ENCODE measurements around the gene ENTREP3.
A peak's percentile ranks its signal among the peaks of the same experiment; 100 is the strongest.
"Not testable (repeated sequence)": the region's sequence is repeated elsewhere in the genome, so short reads cannot be mapped to it uniquely, and the experiment has no call there.

The ENTREP3 gene

DNA sequence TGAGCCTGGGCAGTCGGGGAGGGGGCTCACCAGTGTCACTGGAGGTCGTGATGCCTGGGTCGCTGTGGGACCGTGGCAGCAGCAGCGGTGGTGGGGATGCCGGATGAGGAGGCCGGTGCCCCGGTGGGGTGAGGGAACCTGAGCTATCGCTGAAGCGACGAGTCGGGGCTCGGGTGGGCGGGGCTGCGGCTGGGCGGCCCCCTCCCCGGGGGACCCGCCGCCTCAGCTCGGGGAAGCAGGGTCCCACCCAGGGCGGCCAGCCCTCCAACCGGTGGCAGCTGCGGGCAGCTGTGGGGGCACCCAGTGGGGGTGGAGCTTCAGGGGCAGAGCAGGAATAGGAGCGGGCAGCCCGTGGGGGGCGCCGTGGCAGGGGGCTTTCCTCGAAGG, 5.0 kb downstream of the ENTREP3 start:
- no peak for TF ChIP-seq ZNF274 (IDR thresholded peaks at IDR 0.05; ENCODE audit: low read depth, low read length)
- peak overlapping the region; percentile 59; the same call in 1 of the 2 replicates for H3K4me3 ChIP-seq (ENCODE audit: low read length)

DNA sequence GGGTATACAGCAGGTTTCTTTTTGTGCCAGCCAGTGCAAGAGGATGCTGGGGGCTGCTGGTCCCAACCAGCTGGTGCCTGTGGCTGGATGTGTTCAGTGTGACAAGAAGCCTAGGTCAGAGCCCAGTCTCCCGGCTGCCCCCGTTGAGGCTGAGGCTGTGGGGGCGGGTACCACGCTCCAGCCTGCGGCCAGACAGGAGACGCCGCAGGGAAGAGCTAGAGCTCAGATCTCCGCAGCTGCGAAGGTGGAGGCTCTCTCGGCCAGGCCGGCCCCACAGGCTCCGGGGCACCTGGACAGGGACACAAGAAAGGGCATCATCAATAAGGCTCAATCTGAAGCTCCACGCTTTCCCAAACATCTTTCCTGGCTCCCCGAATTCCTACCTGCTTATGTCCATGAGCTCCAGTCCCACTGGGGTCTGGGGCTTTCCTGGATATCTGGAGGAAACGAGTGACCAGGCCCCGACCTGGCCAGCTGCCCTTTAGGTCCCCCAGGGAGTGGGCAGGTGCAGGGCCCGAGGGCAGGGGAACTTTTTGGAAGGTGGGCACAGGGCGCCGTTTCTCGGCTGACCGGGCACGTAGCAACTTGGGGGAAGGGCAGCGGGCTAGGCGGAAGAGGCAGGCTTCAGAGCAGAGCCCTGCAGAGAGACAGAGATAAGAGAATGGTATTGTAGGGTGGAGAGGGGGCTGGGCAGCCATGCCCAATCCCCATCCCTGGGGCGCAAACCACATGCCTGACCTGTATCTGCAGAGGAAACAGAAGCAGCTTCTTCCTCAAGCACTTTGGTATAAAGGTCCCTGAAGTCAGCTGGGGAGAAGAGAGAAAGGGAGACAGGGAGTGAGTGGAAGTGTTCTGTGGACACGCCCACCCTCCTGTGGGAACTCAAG, 7.4 kb downstream of the ENTREP3 start:
- no peak overlapping the region for H3K4me3 ChIP-seq (ENCODE audit: low read length)
- TF ChIP-seq ZNF274 (IDR thresholded peaks at IDR 0.05; ENCODE audit: low read depth, low read length): no peak

DNA sequence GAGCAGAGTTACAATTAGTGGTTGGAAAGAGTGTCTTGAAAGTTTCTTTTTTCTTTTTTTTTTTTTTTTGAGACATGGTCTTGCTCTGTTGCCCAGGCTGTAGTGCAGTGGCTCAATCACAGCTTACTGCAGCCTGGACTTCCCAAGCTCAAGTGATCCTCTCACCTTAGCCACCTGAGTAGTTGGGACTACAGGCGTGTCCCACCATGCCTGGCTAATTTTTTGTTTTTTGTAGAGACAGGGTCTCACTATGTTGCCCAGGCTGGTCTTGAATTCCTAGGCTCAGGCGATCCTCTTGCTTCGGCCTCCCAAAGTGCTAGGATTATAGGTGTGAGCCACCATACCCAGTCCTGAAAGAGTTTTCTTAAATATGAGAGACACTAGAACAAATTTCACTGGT, 8.5 kb downstream of the ENTREP3 start:
- H3K4me3 ChIP-seq (ENCODE audit: low read length): not testable (repeated sequence)

DNA sequence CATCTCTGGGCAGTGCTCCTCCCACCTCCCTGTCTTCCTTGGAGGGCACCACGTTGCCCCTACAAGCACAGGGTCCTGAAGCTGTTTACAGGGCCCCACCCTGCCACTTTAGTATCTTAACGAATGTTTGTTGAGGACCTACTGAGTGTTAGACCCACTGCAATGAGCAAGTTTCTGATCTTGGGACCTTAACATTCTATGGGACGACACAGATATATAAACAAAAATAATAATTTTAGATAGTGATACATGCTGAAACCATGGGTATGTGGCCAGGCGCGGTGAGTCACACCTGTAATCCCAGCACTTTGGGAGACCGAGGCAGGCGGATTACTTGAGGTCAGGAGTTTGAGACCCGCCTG, 10.1 kb downstream of the ENTREP3 start:
- no peak for TF ChIP-seq ZNF274 (IDR thresholded peaks at IDR 0.05; ENCODE audit: low read depth, low read length)
- H3K4me3 ChIP-seq (ENCODE audit: low read length): peak overlapping the region; percentile 36; the same call in 1 of the 2 replicates

DNA sequence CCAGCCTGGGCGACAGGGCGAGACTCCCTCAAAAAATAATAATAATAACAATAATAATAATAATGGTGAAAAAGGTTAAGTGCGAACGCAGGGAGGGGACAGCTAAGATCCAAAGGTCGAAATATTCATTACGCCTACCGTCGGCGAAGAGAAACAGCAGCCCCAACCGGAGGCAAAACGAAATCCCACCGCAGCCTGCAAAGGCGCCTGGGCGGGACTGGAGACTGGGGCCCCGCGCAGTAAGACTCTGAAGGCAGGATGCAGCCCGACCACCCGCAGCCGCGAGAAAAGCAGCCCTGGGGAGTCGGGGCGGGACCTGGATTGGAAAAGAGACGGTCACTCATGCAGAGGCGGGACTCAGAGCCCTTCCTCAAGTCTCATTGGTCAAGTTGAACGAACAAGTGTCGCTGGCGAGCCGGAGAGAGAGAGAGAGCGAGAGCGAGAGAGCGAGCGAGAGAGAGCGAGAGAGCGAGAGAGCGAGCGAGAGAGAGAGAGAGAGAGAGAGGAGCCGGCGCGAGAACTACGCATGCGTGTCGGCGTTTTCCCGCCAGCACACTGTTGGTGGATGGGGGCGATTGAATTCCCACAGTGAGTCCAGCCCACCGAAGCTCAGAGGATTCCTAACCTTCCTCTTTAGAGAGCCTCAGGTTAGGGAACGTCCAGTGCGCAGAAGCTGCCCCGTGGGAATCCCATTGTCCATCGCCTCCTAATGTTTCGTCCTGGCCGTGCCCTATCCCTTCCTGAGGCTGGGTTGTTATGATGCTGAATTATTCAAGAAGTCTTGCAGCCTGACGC, 10.7 kb downstream of the ENTREP3 start:
- H3K4me3 ChIP-seq (ENCODE audit: low read length): peak overlapping the region; percentile 79
- TF ChIP-seq ZNF274 (IDR thresholded peaks at IDR 0.05; ENCODE audit: low read depth, low read length): no peak

DNA sequence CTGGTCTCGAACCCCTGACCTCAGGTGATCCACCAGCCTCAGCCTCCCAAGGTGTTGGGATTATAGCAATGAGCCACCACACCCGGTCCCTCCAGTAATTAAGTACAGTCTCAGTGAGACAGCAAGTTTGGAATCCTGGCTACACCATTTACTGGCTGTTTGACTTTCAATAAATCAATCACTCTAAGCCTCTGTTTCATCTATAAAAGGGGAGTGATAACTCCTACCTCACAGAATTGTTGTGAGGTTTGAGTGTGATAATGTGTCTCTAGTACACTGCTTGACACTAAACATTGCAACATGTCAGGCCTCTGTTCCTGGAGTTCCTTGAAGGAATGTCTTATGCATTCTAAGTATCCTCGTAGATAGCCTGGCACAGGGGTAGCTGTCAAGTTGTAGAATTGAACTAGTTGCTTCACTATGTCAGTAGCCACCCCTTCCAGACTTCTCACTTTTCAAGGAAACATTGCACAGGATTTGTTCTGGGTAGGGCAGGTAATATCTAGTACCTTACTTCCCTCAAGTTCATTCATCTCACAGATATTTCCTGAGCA, 12.4 kb downstream of the ENTREP3 start:
- H3K4me3 ChIP-seq (ENCODE audit: low read length): peak overlapping the region; percentile 79; the same call in 1 of the 2 replicates
- TF ChIP-seq ZNF274 (IDR thresholded peaks at IDR 0.05; ENCODE audit: low read depth, low read length): no peak

DNA sequence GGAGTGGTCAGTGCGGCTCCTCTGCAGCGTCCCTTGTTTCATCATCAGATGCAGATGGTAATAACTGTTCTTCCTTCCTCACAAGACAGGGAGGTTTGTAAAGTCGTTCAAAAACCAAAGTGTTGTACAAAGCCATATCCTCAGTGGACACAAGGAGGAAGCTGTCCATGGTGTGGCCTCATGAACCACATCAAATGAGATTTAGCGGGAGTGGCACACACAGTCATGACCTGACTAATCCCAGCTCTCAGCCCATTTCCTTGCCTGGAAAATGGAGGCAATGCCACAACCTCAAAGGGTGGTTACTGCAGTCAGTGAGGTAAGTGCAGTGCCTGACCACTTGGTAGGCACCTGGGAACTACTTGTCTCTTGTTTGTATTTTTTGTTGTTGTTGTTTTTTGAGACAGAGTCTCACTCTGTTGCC, 13.4 kb downstream of the ENTREP3 start:
- no peak for TF ChIP-seq ZNF274 (IDR thresholded peaks at IDR 0.05; ENCODE audit: low read depth, low read length)
- no peak overlapping the region for H3K4me3 ChIP-seq (ENCODE audit: low read length)

DNA sequence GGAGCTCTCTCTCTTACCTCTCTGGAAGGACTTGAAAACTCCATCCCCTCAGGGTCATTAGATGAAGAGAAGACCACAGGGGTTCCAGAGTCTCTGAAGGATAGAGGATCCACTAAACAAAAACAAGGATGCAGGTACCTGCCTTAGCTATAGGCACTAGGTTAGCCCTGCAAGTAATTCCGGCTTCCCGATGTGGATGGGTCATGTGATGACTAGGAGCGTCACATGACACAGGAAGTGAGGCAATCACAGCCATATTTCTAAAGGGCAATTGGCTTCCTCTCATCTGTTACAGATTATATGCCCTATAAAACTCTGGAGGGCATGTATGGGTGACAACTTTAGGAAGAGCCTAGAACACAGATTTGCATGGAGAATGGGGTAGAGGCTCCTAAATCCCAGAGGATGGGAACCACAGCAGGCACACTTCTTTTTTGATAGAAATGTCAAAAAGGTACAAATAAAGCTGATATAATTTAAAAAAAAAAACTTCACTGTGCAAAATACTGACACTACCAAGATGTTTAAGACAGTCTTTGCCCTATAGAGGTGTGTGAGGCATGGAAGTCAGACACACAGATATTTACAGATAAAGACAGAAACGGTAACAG, 14.1 kb downstream of the ENTREP3 start:
- TF ChIP-seq ZNF274 (IDR thresholded peaks at IDR 0.05; ENCODE audit: low read depth, low read length): no peak
- peak overlapping the region; percentile 76; the same call in 1 of the 2 replicates for H3K4me3 ChIP-seq (ENCODE audit: low read length)

DNA sequence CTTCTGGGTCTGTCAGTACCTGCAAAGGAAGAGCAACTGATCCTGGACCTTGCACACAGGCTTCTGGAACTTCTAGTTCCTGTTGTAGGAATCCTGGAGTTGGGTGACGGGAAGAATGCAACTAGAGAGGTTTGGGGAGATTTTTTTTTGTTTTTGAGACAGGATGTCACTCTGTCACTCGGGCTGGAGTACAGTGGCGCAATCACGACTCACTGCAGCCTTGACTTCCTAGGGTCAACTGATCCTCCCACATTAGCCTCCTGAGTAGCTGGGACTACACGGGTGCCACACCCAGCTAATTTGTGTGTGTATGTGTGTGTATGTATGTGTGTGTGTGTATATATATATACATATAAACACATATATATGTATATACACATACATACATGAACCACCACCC, 18.8 kb downstream of the ENTREP3 start:
- no peak for TF ChIP-seq ZNF274 (IDR thresholded peaks at IDR 0.05; ENCODE audit: low read depth, low read length)
- no peak overlapping the region for H3K4me3 ChIP-seq (ENCODE audit: low read length)

DNA sequence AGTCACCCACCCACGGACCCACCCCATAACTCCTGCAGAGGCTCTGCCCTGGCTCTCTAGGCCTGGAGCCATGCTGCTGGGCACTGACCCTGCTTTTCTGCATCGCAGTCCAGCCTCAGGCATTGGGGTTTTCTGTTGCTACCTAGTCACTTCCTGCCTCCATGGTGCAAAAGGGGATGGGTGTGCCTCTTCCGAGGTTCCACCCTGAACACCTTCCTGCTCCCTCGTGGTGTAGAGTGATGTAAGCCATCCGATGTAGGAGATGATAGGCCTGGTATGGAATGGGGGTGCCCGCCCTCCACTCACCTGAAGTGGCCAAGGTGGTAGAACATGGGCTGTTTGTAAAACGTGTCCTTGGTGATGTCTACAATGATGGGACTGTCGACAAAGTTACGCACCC, 19.9 kb downstream of the ENTREP3 start:
- not testable (repeated sequence) for H3K4me3 ChIP-seq (ENCODE audit: low read length)

DNA sequence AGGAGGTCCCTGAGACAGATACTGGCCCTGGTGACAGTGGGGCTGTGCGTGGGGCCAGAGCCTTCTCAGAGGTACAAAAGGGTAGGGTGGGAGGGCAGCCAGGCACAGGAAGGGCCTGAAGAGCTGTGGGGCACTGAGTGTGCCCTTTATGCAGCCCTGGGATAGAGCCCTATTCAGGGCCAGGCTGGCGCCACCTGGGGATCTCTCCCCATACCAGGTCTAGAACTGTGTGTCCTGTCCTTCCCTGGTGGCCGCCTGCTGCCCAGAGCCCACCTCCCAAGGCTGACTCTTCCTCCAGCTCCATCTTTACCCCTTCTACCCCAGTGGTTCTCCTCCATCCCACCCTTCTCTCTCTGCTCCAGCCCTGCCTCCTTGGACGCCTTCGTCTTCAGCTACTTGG, 21.8 kb downstream of the ENTREP3 start:
- H3K4me3 ChIP-seq (ENCODE audit: low read length): not testable (repeated sequence)

DNA sequence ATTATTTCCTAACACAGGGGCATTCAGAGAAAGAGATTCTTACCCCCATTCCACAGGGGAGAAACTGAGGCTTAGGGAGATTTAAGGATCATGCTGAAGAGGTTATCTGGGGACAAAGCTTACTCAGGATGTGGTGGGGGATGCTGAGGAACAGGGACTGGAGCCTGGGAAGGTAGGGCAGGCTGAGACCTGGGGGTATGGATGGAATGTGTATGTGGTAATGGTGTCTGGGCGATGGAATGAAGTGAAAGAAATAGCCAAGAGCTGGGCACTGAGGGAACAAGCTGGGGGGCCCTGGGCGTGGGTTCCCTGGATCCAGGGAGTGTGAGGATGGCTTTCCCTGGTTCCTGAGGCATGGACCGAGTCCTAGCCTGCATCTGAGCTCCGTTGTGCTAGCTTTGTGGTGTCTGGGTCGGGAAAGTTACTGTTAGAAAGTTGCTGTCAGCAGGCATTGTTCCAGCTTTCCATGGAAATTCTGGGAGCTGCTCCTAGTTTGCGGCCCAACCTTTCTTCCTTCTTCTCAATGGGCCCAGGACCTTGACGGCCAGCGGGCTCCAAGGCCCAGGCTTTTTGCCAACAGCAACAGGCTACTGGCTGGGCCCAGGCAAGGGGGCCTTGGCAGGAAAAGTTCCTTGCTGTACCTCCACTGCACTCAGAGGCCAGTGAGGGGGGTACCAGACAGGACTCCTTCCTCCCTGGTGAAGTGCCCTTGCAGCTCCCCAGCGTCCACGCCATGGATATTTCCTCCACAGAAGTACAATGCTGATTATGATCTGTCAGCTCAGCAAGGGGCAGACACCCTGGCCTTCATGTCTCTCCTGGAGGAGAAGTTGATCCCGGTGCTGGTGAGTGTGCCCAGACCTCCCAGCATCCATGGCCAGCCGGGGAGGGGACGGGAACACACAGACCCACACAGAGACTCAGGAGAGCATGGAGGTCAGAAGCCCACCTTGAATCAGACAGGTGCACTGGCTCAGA, 23.0 kb downstream of the ENTREP3 start:
- H3K4me3 ChIP-seq (ENCODE audit: low read length): not testable (repeated sequence)

DNA sequence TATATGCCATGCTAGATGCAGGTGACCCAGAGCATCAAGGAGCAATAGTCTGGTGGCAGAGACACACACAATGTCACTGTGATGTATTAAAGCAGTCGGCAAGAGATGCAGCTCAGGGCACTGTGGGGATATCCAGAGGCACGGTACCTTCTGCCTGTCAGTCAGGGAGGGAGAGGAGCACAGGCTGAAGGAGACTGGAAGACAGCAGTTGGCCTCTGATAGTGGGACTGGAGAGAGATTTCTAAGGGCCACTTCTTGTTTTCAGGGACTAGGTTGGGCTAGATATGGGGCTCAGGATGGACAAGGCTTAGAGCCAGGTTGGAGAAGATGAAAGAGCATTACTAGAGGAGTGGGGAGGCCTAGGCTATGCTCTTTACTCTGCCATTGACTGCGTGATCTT, 24.0 kb downstream of the ENTREP3 start:
- not testable (repeated sequence) for H3K4me3 ChIP-seq (ENCODE audit: low read length)

DNA sequence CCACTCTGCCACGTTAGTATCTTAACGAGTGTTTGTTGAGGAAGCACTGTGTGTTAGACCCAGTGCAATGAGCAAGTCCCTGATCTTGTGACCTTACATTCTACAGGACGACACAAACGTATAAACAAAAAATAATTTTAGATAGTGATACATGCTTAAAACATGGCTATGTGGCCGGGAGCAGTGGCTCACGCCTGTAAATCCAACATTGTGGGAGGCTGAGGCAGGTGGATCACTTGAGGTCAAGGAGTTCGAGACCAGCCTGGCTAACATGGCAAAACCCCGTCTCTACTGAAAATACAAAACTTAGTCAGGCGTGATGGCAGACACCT, 27.2 kb downstream of the ENTREP3 start:
- TF ChIP-seq ZNF274 (IDR thresholded peaks at IDR 0.05; ENCODE audit: low read depth, low read length): no peak
- H3K4me3 ChIP-seq (ENCODE audit: low read length): peak overlapping the region; percentile 52; the same call in 1 of the 2 replicates
